A549 (cell line): ENCODE data around the gene ALDH3B1. TPM values are rescaled to one million over a fixed set of nuclear protein-coding genes. Genes with fewer than 3 reads are reported as not detected.

ENCODE experiments used
- ATAC-seq, 2 experiments: fragments of 200-7000 bp in 1 of 2; fragments of >200 bp in 1 of 2; cut with Nextera tagmentation in 1 of 2; cut with Tn5 transposase in 1 of 2; 3 replicates each; pipeline versions ENCODE4 v1.8.0 to v1.9.1; 2018 to 2020; ENCODE audit warnings: mild to moderate bottlenecking in 1 of 2, moderate library complexity in 1 of 2
- CTCF ChIA-PET: fragments of 300-600 bp; sonication (Branson Sonifier 250); formaldehyde crosslinking; extraction: SDS; loops from one replicate; lab custom pipeline; 2021; ENCODE audit warnings: antibody characterized with exemption, inconsistent platforms; lab: Yijun Ruan, JAX
- POLR2A ChIA-PET: fragments of 350-600 bp; formaldehyde crosslinking; extraction: SDS; loops from one replicate; lab custom pipeline; 2021; ENCODE audit warnings: antibody characterized with exemption, inconsistent platforms; lab: Yijun Ruan, JAX
- DNase-seq, 2 experiments: peaks; one replicate each; pipeline versions ENCODE4 v3.0.0 to v3.0.0-alpha.2; 2011 to 2016; ENCODE audit warnings: low read depth in 1 of 2, low spot score in 1 of 2
- FAIRE-seq: peaks from 2 replicates; lab custom pipeline; 2011; peaks lifted over from hg19 to GRCh38; lab: Jason Lieb, UNC
- H3K27ac ChIP-seq, 2 experiments: fragments of >200 bp; sonication (Bioruptor Twin); formaldehyde crosslinking; 3 replicates each; pipeline ENCODE4 v1.5.1; 2016 to 2017
- H3K4me1 ChIP-seq: fragments of >200 bp; sonication (Bioruptor Twin); formaldehyde crosslinking; 3 replicates; pipeline ENCODE4 v1.6.1; 2016
- H3K4me2 ChIP-seq: fragments of >200 bp; sonication (Bioruptor Twin); formaldehyde crosslinking; 3 replicates; pipeline ENCODE4 v1.6.1; 2016
- H3K4me3 ChIP-seq: fragments of >200 bp; sonication (Bioruptor Twin); formaldehyde crosslinking; 3 replicates; pipeline ENCODE4 v1.5.1; 2016
- H3K9me3 ChIP-seq: fragments of >200 bp; sonication (Bioruptor Twin); formaldehyde crosslinking; 3 replicates; pipeline ENCODE4 v1.6.1; 2016
- BCL3 ChIP-seq: fragments of >200 bp; sonication (Bioruptor Twin); formaldehyde crosslinking; IDR thresholded peaks from 3 replicates; pipeline ENCODE4 v1.6.1; 2016
- CBX8 ChIP-seq: fragments of 200-600 bp; sonication (generic); IDR thresholded peaks from 2 replicates; pipeline ENCODE4 v1.6.1; 2016
- CEBPB ChIP-seq, 2 experiments: fragments of >200 bp in 1 of 2; sonication (Bioruptor Twin) in 1 of 2; formaldehyde crosslinking in 1 of 2; IDR thresholded peaks; 2 replicates each; pipeline ENCODE4 v1.6.1; 2012 to 2016
- CHD4 ChIP-seq: fragments of 200-600 bp; sonication (generic); IDR thresholded peaks from 2 replicates; pipeline ENCODE4 v1.6.1; 2016; ENCODE audit warnings: antibody characterized with exemption, mild to moderate bottlenecking, borderline replicate concordance
- CTCF ChIP-seq: fragments of >200 bp; sonication (Bioruptor Twin); formaldehyde crosslinking; IDR thresholded peaks from 3 replicates; pipeline ENCODE4 v1.5.1; 2016
- E2F6 ChIP-seq: IDR thresholded peaks from 2 replicates; pipeline ENCODE4 v1.6.1; 2012; ENCODE audit warnings: low read depth, borderline replicate concordance
- EHF ChIP-seq: fragments of 250-450 bp; sonication (Bioruptor Pico); IDR thresholded peaks from 2 replicates; pipeline ENCODE4 v1.5.0; 2020; ENCODE audit warnings: mild to moderate bottlenecking
- FOSB ChIP-seq: fragments of 250-450 bp; sonication (Bioruptor Pico); IDR thresholded peaks from 2 replicates; pipeline ENCODE4 v1.5.0; 2020; ENCODE audit warnings: mild to moderate bottlenecking, moderate library complexity
- FOSL2 ChIP-seq, 2 experiments: fragments of 450-650 bp in 1 of 2; fragments of >200 bp in 1 of 2; sonication (Bioruptor Twin) in 1 of 2; formaldehyde crosslinking; IDR thresholded peaks; 2 replicates each; pipeline versions ENCODE4 v1.5.0 to v1.6.1; 2016 to 2020; ENCODE audit warnings: mild to moderate bottlenecking in 1 of 2, moderate library complexity in 1 of 2
- FOXS1 ChIP-seq: fragments of 250-450 bp; sonication (Bioruptor Pico); IDR thresholded peaks from 2 replicates; pipeline ENCODE4 v1.5.0; 2020; ENCODE audit warnings: mild to moderate bottlenecking, moderate library complexity
- GATA3 ChIP-seq: IDR thresholded peaks from 2 replicates; pipeline ENCODE4 v1.6.1; 2012; ENCODE audit warnings: borderline replicate concordance
- HMGXB4 ChIP-seq: fragments of 250-450 bp; sonication (Bioruptor Pico); IDR thresholded peaks from 2 replicates; pipeline ENCODE4 v1.5.0; 2021; ENCODE audit warnings: mild to moderate bottlenecking, moderate library complexity, borderline replicate concordance
- HOXB5 ChIP-seq: fragments of 250-450 bp; sonication (Bioruptor Pico); IDR thresholded peaks from 2 replicates; pipeline ENCODE4 v1.5.0; 2020; ENCODE audit warnings: mild to moderate bottlenecking, moderate library complexity
- KDM1A ChIP-seq: fragments of 200-600 bp; sonication (generic); IDR thresholded peaks from 2 replicates; pipeline ENCODE4 v1.6.1; 2016; ENCODE audit warnings: low read depth, mild to moderate bottlenecking
- MAFK ChIP-seq: fragments of 450-650 bp; IDR thresholded peaks from 2 replicates; pipeline ENCODE4 v1.6.1; 2014; ENCODE audit not compliant: partially characterized antibody
- MAX ChIP-seq: IDR thresholded peaks from 2 replicates; pipeline ENCODE4 v1.6.1; 2012
- MAZ ChIP-seq: fragments of 150-350 bp; IDR thresholded peaks from 2 replicates; pipeline ENCODE4 v1.6.1; 2014; ENCODE audit warnings: antibody characterized with exemption, low read depth, low read length, borderline replicate concordance
- MYC ChIP-seq: IDR thresholded peaks from 2 replicates; pipeline ENCODE4 v1.6.1; 2012; ENCODE audit warnings: mild to moderate bottlenecking, inconsistent platforms, low read length, improper control_type of control experiment, borderline replicate concordance
- NPAS2 ChIP-seq: fragments of 250-450 bp; sonication (Bioruptor Pico); IDR thresholded peaks from 2 replicates; pipeline ENCODE4 v1.8.0; 2022; ENCODE audit warnings: mild to moderate bottlenecking, moderate library complexity, borderline replicate concordance
- NR3C1 ChIP-seq: fragments of >200 bp; sonication (Bioruptor Twin); formaldehyde crosslinking; IDR thresholded peaks from 3 replicates; pipeline ENCODE4 v1.6.1; 2017
- PBX3 ChIP-seq: IDR thresholded peaks from 2 replicates; pipeline ENCODE4 v1.6.1; 2012
- RARB ChIP-seq: fragments of 250-450 bp; sonication (Bioruptor Pico); IDR thresholded peaks from 2 replicates; pipeline ENCODE4 v1.8.0; 2021; ENCODE audit warnings: mild to moderate bottlenecking, moderate library complexity
- RNF2 ChIP-seq: fragments of 200-600 bp; sonication (generic); IDR thresholded peaks from 2 replicates; pipeline ENCODE4 v1.6.1; 2016; ENCODE audit warnings: low read depth, mild to moderate bottlenecking, antibody characterized with exemption, moderate library complexity, borderline replicate concordance
- TFCP2L1 ChIP-seq: fragments of 250-450 bp; sonication (Bioruptor Pico); IDR thresholded peaks from 2 replicates; pipeline ENCODE4 v1.5.0; 2021; ENCODE audit warnings: mild to moderate bottlenecking
- TP53 ChIP-seq: fragments of 250-450 bp; sonication (Bioruptor Pico); IDR thresholded peaks from 2 replicates; pipeline ENCODE4 v1.5.0; 2021; ENCODE audit warnings: mild to moderate bottlenecking, moderate library complexity
- USF2 ChIP-seq: fragments of 450-650 bp; IDR thresholded peaks from 2 replicates; pipeline ENCODE4 v1.6.1; 2014; ENCODE audit warnings: antibody characterized with exemption
- ZC3H11A ChIP-seq: fragments of 450-650 bp; IDR thresholded peaks from 2 replicates; pipeline ENCODE4 v1.6.1; 2014; ENCODE audit warnings: antibody characterized with exemption, mild to moderate bottlenecking
- ZFP36 ChIP-seq: fragments of 450-650 bp; IDR thresholded peaks from 2 replicates; pipeline ENCODE4 v1.6.1; 2014; ENCODE audit warnings: borderline replicate concordance; ENCODE audit not compliant: partially characterized antibody
- ZSCAN20 ChIP-seq: fragments of 250-450 bp; sonication (Bioruptor Pico); IDR thresholded peaks from 2 replicates; pipeline ENCODE4 v1.8.0; 2022; ENCODE audit warnings: mild to moderate bottlenecking, moderate library complexity
- whole genome bisulfite sequencing: methylation state at CpG from one replicate; pipeline ENCODE4 v1.1.6; 2017; ENCODE audit errors: missing lambda C conversion rate; 5-methylcytosine and 5-hydroxymethylcytosine counted together
- polyA plus RNA-seq, 4 experiments: library from polyadenylated mRNA; depleted of rRNA in 3 of 4; stranded (reverse); fragments of >200 nt; fragmentation: RNase III in 1 of 4; extraction: RNeasy Plus Mini Kit Qiagen cat#74134 plus additional on column Dnase treatment in 1 of 4; gene quantifications; 2 replicates in 3 of 4; 3 replicates in 1 of 4; pipeline ENCODE4 v1.2.3, GENCODE V29; 2011 to 2017

Gene ALDH3B1
- polyA plus RNA-seq, 2 of the 4 experiments (the other 2 are of a cell fraction) = 93.7 to 130 TPM

- FAIRE-seq = no peak
- Histone ChIP-seq H3K9me3 (no peaks in the 10 kb centered on the region), H3K4me1 (peaks cover 70% of the 10 kb centered on the region), H3K4me3 (no peak overlapping the region), H3K4me2 (peak overlapping the region; percentile 96), H3K27ac (peak overlapping the region; percentile 99 to 100)
- ATAC-seq = no peak
- ChIA-PET POLR2A (interaction anchor here (1.3 to 3.1 kb wide), 5 partner anchors 10 to 29 kb away, joined by 3 to 18 read pairs (median 11); partner anchors contain the start of gene NDUFS8), CTCF (interaction anchor here (0.8 to 10.7 kb wide), 14 partner anchors 8 to 206 kb away, joined by 3 to 204 read pairs (median 6); partner anchors contain the start of gene TCIRG1)
- DNase-seq = no peak
- WGBS = 75% methylated on average over 17 of the region's 27 CpGs
- no peak for TF ChIP-seq GATA3
- no peak for TF ChIP-seq HMGXB4
- no peak for TF ChIP-seq EHF
- TF ChIP-seq ZC3H11A = no peak
- peak; percentile 94 for TF ChIP-seq USF2
- peak; percentile 78; the same call in 1 of the 2 replicates for TF ChIP-seq KDM1A
- TF ChIP-seq TP53 (CRISPR knock-in tag) = no peak
- TF ChIP-seq ZFP36 = peak; percentile 95
- TF ChIP-seq RNF2 = no peak
- peak; percentile 88 for TF ChIP-seq NPAS2 (CRISPR knock-in tag)
- no peak for TF ChIP-seq CEBPB (IDR thresholded peaks at IDR 0.05)
- no peak for TF ChIP-seq E2F6
- no peak for TF ChIP-seq CBX8
- TF ChIP-seq NR3C1 = no peak
- TF ChIP-seq FOXS1 = no peak
- TF ChIP-seq ZSCAN20 (CRISPR knock-in tag) = no peak
- TF ChIP-seq MAX = peak; percentile 62; the same call in 1 of the 2 replicates
- TF ChIP-seq BCL3 = no peak
- TF ChIP-seq FOSL2 (IDR thresholded peaks at IDR 0.05) = no peak
- TF ChIP-seq FOSL2 (CRISPR knock-in tag; IDR thresholded peaks at IDR 0.05) = no peak
- TF ChIP-seq CTCF = no peak
- no peak for TF ChIP-seq MAFK
- TF ChIP-seq MAZ = no peak
- TF ChIP-seq FOSB = no peak
- TF ChIP-seq TFCP2L1 (CRISPR knock-in tag) = no peak
- no peak for TF ChIP-seq RARB (CRISPR knock-in tag)
- no peak for TF ChIP-seq PBX3
- TF ChIP-seq CHD4 = 0 out of 2 replicates have a peak, but pooled peaks have one; percentile 40
- no peak for TF ChIP-seq MYC
- TF ChIP-seq HOXB5 (CRISPR knock-in tag) = no peak
These were observed 1.5 kb upstream of the ALDH3B1 start for GRCh38 chr11:68008381-68009337.
